ENCODE measurements around the gene TMIE.

TMIE gene

DNA sequence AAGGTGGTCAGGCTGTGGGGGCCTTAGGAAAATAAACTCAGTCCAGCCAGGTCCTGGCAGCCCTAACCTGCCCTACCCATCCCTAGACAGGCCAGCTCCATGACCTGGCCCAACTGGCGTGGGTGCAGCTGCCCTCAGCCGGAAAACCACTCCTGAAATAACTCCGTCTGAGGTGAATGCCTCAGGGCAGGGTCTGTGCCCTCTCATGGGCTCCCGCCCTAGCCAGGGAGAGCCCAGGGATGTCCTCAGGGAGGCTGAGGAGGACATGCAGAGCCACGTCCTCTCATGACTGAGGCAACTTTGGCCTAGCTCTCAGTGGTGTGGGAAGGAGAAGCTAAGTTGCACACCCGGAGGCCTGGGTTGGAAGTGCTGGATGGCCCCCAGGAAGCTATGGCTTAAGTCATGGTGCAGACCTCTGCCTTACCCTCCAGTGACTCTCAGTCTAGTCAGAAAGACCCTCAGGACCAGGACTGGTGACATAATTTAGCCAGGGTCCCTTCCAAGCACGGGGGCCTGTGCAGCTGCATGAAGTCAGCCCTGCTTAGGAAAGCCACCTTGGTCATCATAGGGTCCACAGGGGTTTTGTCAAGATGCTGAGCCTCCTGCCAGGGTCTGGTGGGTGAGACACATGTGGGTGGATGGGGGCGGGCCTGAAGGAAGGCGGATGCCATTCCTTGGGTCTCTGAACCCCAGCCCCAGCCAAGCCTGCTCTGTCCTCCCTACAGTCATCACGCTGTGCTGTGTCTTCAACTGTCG is 7.4 kb downstream of the TMIE start:
- no peak for DNase-seq (ENCODE audit: low spot score)

DNA sequence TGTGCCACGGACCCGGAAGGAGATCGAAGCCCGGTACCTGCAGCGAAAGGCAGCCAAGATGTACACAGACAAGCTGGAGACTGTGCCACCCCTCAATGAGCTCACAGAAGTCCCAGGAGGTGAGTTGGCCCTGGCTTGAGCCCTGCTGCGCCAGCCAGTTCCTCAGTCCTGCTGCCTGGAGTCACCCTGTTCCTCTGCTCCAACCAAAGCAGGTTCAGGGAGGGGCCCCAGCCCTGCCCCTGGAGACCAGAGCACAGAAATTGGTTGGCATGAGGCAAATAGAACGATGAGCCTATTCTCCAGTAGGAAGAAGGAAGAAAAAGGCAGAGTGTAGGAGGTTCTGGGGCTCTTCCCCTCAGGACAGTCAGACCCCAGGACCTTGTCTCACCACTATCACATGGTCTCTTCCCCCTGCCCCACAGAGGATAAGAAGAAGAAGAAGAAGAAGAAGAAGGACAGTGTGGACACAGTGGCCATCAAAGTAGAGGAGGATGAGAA is 8.0 kb downstream of the TMIE start:
- no peak for DNase-seq (ENCODE audit: low spot score)

DNA sequence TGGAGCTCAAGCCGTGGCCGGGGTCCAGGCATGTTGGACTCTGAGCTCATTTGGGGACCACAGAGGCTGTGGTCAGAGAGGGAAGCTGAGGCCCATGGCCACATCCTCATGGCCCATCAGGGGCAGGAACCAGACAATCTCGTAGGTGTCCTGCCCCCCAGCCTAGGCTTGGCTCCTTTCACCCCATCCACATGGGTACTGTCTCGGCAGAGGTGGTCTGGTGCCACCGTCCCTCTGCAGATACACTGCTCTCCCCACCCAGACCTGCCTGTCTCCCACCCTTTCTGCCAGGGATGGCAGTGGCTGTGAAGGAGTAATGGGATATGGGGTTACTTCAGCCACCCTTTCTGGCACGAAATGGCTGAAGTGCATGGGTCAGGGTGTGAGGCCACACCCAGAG is 8.5 kb downstream of the TMIE start:
- DNase-seq (ENCODE audit: low spot score): no peak

DNA sequence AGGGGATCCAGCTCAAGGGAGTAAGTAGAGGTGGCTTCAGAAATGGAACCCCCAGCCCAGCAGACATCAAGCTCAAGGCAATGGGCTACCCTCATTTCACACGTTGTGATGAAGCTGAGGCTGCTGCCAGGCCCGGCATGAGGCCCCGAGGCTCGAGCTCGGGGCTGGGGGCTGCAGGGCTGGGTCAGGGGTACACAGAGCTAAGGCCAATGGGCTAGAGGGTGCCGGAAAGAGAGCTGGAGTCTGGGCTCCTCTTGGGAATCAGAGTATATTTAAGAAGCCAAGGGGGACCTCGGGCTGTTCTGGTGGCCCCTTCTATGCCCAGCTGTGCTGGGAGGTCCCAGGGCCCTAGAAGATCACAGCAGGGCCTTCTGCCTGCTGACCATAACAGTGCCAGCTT is 9.0 kb downstream of the TMIE start:
- no peak for DNase-seq (ENCODE audit: low spot score)

DNA sequence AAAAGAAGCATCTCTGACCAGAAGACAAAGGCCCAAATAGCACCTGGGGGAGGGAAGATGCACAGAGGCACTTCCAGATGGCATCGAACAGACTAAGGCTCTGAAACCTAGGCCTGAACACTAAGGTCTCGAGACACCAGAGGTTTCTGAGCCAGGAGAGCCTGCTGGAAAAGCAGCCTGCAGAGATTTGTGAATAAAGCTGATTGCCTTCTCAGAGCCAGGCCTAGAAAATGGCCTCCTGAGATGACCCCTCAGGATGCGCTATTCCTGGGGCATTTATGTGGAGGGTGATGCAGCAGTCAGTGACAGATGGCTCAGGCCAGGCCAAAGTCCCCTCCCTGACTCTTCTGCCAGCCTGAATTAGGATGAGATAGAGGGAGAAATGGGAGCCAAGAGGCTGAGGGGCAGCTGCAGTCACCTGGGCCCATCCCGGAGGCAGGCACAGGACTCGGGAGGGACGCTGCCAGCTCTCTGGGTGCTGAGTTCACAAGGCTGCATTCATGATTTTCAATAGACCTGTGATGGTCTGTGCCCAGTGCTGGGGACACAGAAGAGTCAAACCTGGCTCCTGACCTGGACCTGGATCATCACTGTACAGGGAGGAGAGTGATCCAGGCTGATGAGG is 9.6 kb downstream of the TMIE start:
- no peak for DNase-seq (ENCODE audit: low spot score)

DNA sequence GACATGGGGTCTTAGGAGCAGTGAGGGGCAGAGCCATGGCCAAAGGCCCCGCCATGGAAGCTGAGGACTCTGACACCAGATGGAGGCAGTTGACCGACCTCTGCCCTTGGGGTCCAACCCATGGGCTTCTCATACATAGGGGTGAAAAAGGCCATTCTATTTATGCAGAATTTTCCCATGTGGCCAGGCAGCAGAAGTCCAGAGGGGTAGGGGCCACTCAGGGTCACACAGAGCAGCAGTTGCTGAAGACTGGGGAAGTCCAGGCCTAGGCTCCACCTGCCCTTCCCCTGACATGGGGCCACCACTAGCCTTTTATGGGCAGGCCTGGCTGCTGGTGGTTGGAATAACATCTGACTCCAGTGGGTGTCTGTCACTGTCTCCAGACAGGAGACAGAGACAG is 10.1 kb downstream of the TMIE start:
- DNase-seq (ENCODE audit: low spot score): no peak

DNA sequence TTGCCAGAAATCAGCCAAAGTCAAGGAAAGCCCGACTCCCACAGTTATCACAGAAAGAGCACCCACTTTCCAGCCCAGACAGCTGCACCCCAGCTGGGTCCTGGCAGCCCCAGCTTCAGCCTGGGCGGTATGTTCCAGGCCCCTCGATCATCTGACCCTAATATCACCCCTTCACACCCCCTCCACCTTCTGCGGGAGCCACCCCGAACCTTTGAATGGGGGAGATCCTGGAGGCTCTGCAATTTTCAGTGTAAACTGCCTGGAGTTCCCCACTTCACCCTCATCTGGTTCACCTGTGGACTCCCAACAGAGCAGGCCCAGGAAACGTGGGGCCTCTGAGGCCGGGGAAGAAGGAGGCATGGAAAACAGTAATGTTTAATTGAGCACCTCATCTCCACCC is 10.6 kb downstream of the TMIE start:
- no peak for DNase-seq (ENCODE audit: low spot score)

DNA sequence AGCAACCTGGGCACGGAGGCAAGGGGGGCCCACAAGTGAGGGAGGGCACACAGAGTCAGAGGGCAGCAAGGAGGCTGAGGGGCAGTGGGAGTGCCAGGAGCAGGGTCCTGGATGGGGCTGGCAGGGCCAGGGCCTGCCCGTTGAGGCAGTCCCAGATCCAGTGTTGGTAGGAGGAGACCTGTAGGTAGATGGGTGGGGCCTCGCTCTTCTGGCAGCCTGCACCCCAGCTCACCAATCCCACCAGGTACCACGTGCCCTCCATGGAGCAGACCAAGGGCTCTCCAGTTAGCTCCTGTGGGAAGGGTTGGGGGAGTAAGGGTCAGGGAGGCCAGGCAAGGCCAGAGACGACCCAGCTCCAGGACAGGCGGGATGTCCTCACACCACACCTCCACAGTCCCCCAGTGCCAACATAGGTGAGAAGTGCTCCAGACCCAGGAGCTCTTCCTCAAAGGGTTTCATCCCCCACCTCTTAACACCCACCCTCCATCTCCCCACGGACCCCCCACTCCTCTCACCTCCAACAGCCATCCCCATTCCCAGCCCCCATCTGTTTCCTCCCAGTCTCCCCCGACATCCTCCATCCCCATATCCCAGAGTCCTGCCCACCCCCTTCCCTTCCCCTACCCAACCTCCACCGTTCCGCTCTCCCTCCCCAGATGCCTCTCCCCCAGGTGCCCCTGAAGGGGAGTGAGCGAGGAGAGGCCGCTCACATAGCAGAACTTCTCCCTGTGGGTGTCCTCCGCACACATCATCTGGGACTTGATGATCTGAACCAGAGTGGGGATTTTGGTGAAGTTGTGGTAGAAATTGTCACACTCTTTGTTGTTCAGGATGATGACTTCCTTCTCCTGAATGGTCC is 11.2 kb downstream of the TMIE start:
- no peak for DNase-seq (ENCODE audit: low spot score)

DNA sequence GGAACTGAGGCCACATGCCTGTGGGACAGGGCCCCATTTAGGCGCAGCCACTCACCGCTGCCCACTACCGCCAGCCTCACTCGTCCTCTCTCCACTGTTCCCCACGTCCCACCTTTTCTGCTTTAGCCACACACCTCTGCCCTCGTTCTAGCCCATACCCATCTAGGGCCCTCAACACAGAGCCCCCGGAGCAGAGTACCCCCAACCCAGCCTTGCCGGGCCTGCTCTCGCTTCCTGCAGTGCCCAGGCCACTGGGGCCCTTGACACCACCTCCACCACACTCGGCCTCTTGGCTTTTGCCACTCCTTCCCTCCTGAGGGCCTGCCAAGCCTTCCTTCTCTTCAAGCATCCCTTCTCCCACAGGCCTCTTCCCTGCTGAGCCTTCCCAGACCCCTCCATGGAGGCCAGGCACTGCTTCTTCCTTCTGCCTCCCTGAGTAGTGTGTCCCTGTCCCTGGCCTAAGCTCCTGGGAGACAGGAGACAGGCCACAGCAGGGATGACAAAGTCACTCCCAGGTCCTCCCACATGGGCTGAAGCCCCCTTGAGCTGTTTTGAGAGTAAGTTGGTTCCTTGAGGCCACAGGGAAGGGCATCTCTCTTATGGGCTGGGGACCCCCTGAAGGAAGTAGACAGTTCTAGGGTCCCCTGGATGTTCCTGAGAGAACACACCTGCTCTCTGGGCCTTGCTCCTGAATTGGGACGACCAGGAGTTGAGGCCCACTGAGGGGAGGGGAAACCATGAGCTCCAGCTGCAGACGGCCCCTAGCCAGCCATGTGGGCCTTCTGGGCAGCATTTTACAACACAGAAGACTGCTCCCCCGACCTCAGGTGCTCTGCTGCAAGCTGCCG is 12.1 kb downstream of the TMIE start:
- DNase-seq (ENCODE audit: low spot score): no peak

DNA sequence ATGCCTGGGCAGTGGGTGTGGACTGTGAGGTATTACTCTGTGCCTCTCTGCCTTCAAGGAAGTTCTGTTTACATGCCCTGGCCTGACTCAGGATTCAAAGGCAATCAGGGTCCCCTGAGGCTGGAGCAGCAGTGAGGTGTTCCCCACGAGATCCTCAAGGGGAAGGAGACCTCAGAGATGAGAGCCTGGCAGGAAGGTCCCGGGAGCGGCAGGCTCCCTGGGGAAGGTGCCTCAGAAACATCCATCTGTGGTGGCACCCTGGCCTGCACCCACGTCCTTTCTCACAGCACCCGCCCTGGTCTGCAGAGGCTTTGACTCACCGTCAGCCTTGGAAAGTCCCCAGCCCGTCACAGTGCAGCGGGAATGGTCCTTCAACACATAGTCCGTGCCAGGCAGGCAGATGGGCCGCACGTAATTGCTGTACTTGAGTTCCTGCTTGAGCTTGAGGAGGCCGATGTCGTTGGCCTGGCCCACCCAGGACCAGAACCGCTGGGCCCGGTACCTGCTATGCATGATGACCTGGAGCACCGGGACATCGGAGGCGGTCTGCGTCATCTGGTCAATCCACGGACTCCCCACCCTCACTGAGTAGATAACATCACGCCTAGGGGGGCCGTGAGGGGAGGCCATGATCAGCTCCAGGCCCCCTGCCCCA is 12.8 kb downstream of the TMIE start:
- DNase-seq (ENCODE audit: low spot score): peak; percentile 57

DNA sequence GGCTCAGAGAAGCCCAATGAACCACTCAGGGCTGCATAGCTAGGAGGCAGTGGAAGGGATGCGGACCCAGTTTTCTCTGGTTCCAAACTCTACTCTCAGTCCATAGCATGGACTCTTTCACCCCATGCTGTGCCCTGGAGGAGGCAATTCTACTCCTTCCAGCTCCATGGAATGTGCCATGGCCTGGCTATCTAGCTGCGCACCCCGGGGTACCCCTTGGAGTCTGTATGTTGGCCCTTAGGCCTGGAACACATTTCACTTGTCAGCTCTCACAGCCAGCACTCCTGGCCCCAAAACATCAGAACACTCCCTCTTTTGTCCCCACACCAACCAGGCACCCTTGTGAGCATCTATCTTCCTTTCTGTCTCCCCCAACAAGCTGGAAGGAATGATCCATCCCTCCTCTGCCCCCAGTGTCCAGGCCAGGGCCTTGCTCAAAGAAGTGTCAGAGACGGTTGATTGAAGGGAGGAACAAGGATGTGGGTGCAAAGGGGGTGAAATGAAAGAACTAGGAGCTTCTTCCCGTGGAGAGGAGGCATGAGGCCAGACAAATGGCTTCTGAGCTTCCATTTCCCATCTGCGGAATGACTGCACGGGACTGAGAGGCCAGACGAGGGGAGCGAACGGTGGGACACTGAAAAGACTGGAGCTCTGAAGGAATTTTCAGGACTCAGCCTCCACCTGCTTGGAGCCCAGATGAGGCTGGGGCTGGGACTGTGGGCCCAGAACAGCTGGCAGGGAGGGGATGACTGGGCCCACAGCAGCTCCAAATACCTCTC is 13.7 kb downstream of the TMIE start:
- no peak for DNase-seq (ENCODE audit: low spot score)

DNA sequence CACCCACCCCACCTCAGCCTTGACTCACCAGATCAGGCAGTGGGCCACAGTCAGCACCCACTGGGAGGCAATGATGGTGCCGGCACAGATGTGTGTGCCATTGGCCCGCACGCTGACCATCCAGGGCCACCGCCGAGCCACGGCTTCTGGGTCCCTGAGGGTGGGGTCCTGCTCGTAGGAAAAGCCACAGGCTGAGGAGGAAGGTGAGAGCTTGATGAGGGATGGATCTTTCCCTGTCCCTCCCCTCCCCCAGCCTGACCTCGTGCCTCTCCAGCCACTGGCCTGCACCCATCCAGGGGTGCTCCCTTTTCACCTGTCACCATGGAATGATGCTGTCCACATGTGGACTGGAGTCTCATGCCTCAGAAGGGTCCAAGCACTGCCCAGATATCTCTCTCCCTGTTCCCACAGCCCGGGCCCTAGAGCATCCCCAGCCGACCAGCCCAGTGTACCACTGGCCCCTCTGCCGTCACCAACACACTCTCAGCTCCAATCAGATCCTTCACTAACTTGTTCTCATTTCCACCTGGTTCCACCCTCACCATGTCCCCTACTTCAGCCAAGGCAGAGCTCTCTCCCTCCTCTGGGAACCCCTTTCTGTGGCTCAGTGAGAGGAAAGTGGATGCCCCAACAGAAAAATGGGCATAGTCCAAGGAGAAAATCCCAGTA is 14.4 kb downstream of the TMIE start:
- DNase-seq (ENCODE audit: low spot score): no peak

DNA sequence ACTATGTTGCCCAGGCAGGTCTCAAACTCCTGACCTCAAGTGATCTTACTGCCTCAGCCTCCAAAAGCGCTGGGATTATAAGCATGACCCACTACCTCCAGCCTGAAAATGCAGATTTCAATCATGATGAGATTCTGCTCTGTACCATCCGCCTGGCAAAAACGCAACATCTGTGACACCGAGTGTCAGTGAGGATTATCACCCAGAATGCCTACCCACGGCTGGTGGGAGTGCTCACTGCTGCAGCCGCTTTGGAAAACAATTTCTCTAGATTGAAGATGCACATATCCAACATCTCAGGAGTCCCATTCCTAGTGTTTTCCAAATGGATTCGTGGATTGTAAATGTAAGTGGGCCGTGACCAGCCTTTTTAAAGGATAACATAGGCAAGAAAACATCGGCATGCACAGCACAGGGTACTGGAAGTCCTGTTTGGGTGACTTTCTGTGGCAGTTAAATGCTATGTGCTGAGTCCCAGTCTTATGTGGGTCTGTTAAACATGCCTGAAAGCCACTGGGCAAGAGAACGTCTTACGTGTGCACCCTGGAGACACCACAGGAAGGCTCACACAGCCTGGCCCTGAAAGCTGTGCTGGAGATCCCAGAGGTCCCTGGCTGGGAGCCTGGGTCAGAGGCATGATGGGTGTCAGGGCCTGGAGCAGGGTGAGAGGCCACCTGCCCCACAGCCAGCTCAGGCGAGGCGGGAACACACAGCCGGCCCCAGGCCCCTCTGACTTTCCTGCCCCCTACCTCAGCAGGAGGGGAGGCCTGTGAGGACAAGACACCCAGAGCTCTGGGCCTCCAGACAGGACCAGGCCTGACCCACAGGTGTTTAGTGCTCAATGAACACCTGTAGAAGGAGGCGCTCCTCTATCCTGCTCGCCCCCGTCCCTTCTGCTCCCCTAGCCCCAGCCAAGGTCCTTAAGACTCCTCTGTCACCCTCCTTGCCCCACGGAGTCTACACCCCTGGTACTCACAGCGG is 15.6 kb downstream of the TMIE start:
- DNase-seq (ENCODE audit: low spot score): no peak

DNA sequence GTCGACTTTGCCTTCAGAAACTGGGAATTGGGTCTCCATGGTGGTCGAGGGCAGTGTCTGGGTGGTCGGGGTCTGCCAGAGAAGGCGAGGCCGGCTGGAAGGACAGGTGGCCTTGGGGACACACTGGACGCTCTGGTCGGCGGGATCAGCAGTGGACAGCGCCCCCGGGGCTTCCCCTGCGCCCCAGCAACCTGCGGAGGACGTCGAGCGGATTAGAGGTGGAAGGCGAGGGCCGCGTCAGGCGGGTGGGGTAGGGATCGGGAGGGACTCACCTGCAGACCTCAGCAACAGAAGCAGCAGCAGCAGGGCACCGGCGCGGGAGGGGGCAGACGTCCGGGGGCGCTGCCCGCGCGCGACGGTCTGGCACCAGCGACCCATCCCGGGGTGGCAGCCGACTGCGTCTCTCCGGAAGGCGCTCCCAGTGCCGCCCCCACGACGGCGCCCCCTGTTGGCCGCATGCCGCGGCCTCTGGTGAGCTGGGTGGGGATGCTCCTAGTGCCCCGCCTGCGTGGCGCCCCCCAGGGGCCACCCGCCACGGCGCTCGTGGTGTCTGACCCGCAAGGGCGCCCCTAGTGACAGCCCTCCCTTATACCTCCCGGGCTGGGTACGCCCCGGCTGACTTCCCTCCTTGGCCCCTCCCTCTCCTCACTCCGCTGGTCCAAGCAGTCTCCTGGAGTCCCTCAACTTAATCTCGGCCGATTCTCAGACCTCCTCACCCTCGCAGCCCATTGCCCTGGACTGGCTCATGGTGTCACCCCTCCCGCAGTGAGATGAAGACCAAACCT is 16.4 kb downstream of the TMIE start, which contains the start of gene PRSS50:
TSS of gene PRSS50 (minus strand) at position 423 of the 785 bp plus-strand sequence. CDS start at position 378, 45 bp downstream.
- DNase-seq (ENCODE audit: low spot score): peak; percentile 18

DNA sequence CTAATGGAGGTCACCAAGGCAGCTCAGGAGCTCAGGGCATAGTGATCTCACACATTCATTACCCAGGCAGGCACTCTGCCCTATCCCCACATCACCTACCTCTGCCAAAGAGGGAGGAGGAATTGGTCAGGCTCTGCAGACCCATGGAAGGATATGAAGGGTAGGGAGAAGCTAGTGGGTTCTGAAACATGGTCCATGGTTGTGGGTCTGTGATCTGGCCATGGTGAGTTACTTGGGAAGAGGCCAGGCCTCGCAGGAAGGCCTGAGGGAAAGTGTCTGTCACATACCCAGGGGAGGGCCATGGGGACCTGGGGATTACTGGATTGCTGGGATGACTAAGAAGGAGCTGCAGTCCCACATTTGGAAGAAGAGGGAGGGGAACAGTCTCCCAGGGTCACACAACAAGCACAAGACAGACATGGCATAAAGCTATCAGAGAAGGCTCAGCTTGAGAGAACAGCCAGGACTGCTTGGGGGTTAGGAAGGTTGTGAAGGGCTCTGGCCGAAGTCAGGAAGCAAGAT is 17.9 kb downstream of the TMIE start:
- DNase-seq (ENCODE audit: low spot score): no peak

DNA sequence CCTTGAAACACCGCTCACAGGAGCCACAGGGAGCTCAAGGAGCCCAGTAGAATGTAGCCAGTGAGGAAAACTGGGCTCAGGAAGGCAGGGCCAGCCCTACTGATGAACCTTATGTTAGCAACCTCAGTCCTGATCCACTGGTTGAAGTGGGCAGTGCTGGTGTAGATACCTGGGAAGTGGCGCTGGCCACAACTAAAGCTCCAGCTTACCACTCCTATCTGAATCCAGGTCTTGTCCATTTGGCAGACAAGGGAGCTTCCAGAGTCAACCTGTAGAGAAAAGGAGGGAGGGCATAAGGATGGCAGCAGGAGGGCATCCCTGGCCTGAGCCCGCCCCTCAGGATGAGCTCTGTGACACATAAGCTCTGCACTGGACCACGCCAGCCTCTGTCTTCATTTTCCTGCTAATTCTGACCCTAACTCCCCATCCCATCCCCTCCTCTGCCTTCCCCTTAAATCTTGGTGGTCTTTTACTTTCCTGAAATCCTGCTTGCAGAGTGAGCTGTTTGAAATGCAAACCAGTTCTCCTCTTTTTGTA is 18.6 kb downstream of the TMIE start:
- DNase-seq (ENCODE audit: low spot score): no peak

DNA sequence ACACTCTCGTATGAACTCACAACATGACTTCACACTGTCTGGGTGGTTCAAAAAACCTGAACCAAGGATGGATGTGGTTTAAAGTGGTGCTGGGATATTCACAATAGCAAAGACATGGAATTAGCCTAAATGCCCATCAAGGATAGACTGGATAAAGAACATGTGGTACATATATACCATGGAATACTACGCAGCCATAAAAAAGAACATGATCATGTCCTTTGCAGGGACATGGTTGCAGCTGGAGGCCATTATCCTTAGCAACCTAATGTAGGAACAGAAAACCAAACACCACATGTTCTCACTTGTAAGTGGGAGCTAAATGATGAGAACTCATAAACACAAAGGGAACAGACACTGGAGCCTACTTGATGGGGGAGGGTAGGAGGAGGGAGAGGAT is 19.8 kb downstream of the TMIE start:
- no peak for DNase-seq (ENCODE audit: low spot score)
